Esophagus muscularis mucosa (tissue), 4 donors: Measurements from ENCODE around the gene GRID2.

Experiments used
- EP300 ChIP-seq: sonication (generic); formaldehyde crosslinking; IDR thresholded peaks from one replicate; pipeline ENCODE4 v1.6.1; 2017; ENCODE audit warnings: antibody characterized with exemption
- POLR2A ChIP-seq: fragments of 450-650 bp; IDR thresholded peaks from one replicate; pipeline ENCODE4 v1.6.1; 2017; ENCODE audit warnings: antibody characterized with exemption, moderate library complexity, mild to moderate bottlenecking, low read depth
- POLR2AphosphoS5 ChIP-seq, 2 donors: sonication (generic); formaldehyde crosslinking; IDR thresholded peaks; one replicate each; pipeline ENCODE4 v1.6.1; 2017; ENCODE audit warnings: antibody characterized with exemption in 2 of 2
- TF ChIP-seq, protein P1 (sequence below), 3 experiments: fragments of 200-600 bp in 2 of 3; fragments of 450-650 bp in 1 of 3; sonication (generic) in 2 of 3; IDR thresholded peaks; one replicate each; pipeline ENCODE4 v1.5.1; 2017 to 2019; ENCODE audit warnings: antibody characterized with exemption in 3 of 3, mild to moderate bottlenecking in 2 of 3, moderate library complexity in 1 of 3

DNA sequence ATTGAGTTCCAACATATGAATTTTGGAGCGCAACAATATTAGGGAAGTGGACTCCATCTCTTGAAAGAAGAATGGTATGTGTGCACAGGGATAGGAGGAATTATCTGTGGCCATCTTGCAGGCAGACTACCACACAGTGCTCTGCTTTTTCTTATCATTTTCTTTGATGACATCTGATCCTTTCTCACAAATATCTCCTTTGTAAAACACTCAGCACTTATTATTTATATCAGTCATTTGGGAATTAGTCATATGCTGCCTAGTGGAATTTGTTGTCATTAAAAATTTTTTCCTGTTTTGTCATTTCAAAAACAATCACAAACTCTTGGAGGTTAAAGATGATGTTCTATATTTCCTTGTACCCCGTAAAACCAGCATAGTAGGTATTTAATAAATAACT is 1080.5 kb downstream of the GRID2 start:
- TF ChIP-seq, protein P1, sequence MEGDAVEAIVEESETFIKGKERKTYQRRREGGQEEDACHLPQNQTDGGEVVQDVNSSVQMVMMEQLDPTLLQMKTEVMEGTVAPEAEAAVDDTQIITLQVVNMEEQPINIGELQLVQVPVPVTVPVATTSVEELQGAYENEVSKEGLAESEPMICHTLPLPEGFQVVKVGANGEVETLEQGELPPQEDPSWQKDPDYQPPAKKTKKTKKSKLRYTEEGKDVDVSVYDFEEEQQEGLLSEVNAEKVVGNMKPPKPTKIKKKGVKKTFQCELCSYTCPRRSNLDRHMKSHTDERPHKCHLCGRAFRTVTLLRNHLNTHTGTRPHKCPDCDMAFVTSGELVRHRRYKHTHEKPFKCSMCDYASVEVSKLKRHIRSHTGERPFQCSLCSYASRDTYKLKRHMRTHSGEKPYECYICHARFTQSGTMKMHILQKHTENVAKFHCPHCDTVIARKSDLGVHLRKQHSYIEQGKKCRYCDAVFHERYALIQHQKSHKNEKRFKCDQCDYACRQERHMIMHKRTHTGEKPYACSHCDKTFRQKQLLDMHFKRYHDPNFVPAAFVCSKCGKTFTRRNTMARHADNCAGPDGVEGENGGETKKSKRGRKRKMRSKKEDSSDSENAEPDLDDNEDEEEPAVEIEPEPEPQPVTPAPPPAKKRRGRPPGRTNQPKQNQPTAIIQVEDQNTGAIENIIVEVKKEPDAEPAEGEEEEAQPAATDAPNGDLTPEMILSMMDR (IDR thresholded peaks at IDR 0.05), result no peak
- TF ChIP-seq POLR2AphosphoS5 (IDR thresholded peaks at IDR 0.05) (no peak), POLR2A (no peak), EP300 (no peak)
